Stomach (tissue), 9 donors: ENCODE results near the gene ZNF598. TPM values are rescaled to one million over a fixed set of nuclear protein-coding genes. Genes with fewer than 3 reads are reported as not detected.
A peak's percentile ranks its signal among the peaks of the same experiment; 100 is the strongest.

Experiments used
- DNase-seq, 2 donors: peaks; one replicate each; pipeline versions ENCODE4 v3.0.0 to v3.0.0-alpha.2; 2013 to 2019
- H3K27ac ChIP-seq, 5 donors: fragments of 200-600 bp in 4 of 5; sonication (generic) in 4 of 5; one replicate each; pipeline ENCODE4 v1.5.1; 2013 to 2019; ENCODE audit warnings: mild to moderate bottlenecking in 1 of 5, moderate library complexity in 1 of 5
- H3K27me3 ChIP-seq, 3 donors: fragments of 200-600 bp; sonication (generic); one replicate each; pipeline ENCODE4 v1.5.1; 2017 to 2019; ENCODE audit warnings: mixed run types in 1 of 3
- H3K36me3 ChIP-seq, 4 donors: fragments of 200-600 bp; sonication (generic); 1 replicate in 3 of 4; 2 replicates in 1 of 4; pipeline ENCODE4 v1.5.1; 2016 to 2019
- H3K4me1 ChIP-seq, 4 donors: fragments of 200-600 bp; sonication (generic); one replicate each; pipeline ENCODE4 v1.5.1; 2016 to 2019
- H3K4me3 ChIP-seq, 4 donors: fragments of 200-600 bp; sonication (generic) in 3 of 4; one replicate each; pipeline ENCODE4 v1.5.1; 2016 to 2019; ENCODE audit warnings: mild to moderate bottlenecking in 1 of 4
- H3K9me3 ChIP-seq, 4 donors: fragments of 200-600 bp; sonication (generic); one replicate each; pipeline ENCODE4 v1.5.1; 2016 to 2019
- EP300 ChIP-seq: sonication (generic); formaldehyde crosslinking; IDR thresholded peaks from one replicate; pipeline ENCODE4 v1.6.1; 2017; ENCODE audit warnings: antibody characterized with exemption
- POLR2A ChIP-seq, 4 donors: fragments of 450-650 bp; IDR thresholded peaks; one replicate each; pipeline ENCODE4 v1.6.1; 2016; ENCODE audit warnings: antibody characterized with exemption in 4 of 4, control low read depth in 2 of 4, mild to moderate bottlenecking in 1 of 4, moderate library complexity in 1 of 4
- POLR2AphosphoS5 ChIP-seq, 3 donors: sonication (generic); formaldehyde crosslinking; IDR thresholded peaks; one replicate each; pipeline ENCODE4 v1.6.1; 2016; ENCODE audit warnings: antibody characterized with exemption in 3 of 3
- WGBS, 5 donors: extraction: QIAGEN DNeasy Blood & Tissue Kit in 3 of 5; methylation state at CpG; one replicate each; pipeline versions ENCODE4 v1.1.5 to v1.1.7; 2013 to 2018; 5-methylcytosine and 5-hydroxymethylcytosine counted together
- intact Hi-C: fragments of 100-400 bp; cut with DNase I; formaldehyde crosslinking; loops from one replicate; pipeline ENCODE4 v1.15.1; 2023; ENCODE audit warnings: low total_unique reads
- polyA plus RNA-seq, 3 donors: library from polyadenylated mRNA; stranded (reverse); fragments of 200-250 nt; gene quantifications; one replicate each; pipeline ENCODE4 v1.2.3, GENCODE V29; 2013
- total RNA-seq, 5 donors: library from RNA; depleted of rRNA; stranded (reverse); fragments of >200 nt; gene quantifications; one replicate each; pipeline versions ENCODE4 v1.1.0 to v1.2.3, GENCODE V29; 2014 to 2016
- TF ChIP-seq, protein P1 (sequence below), 7 experiments: fragments of 450-650 bp in 4 of 7; fragments of 200-600 bp in 3 of 7; sonication (generic) in 3 of 7; IDR thresholded peaks; one replicate each; pipeline ENCODE4 v1.5.1; 2016 to 2019; ENCODE audit warnings: antibody characterized with exemption in 7 of 7, control low read depth in 2 of 7, mild to moderate bottlenecking in 1 of 7
- donor health status: healthy with polysubstance abuse.
- donor health status: Bipolar disorder and iron deficiency.
- donor health status: healthy.

Gene ZNF598
- total and polyA plus RNA-seq, 8 donors = 16.3 to 86.2 (median 26.2) TPM

- TF ChIP-seq, protein P1, sequence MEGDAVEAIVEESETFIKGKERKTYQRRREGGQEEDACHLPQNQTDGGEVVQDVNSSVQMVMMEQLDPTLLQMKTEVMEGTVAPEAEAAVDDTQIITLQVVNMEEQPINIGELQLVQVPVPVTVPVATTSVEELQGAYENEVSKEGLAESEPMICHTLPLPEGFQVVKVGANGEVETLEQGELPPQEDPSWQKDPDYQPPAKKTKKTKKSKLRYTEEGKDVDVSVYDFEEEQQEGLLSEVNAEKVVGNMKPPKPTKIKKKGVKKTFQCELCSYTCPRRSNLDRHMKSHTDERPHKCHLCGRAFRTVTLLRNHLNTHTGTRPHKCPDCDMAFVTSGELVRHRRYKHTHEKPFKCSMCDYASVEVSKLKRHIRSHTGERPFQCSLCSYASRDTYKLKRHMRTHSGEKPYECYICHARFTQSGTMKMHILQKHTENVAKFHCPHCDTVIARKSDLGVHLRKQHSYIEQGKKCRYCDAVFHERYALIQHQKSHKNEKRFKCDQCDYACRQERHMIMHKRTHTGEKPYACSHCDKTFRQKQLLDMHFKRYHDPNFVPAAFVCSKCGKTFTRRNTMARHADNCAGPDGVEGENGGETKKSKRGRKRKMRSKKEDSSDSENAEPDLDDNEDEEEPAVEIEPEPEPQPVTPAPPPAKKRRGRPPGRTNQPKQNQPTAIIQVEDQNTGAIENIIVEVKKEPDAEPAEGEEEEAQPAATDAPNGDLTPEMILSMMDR (IDR thresholded peaks at IDR 0.05) = no peak
- no peak for TF ChIP-seq POLR2A (IDR thresholded peaks at IDR 0.05)
- TF ChIP-seq EP300 = no peak
- TF ChIP-seq POLR2AphosphoS5 (IDR thresholded peaks at IDR 0.05) = peak in 2 of 3 donors; percentile 45 to 62
- DNase-seq = peak; percentile 57 to 82
- no peak overlapping the region for H3K4me3 ChIP-seq
- intact Hi-C loops = no loop called here
- H3K36me3 ChIP-seq = peaks cover 4 to 20% (median 11%) of the 10 kb centered on the region in 4 donors
- peaks cover 69 to 98% (median 93%) of the 10 kb centered on the region in 4 donors for H3K4me1 ChIP-seq
- 48 to 59% (median 51%) methylated on average over 16 to 22 of the region's 22 CpGs for WGBS, 5 donors
- H3K9me3 ChIP-seq = no peaks in the 10 kb centered on the region
- peak overlapping the region; percentile 83 to 95 (median 88) for H3K27ac ChIP-seq
- no peaks in the 10 kb centered on the region for H3K27me3 ChIP-seq
Observed at GRCh38 chr16:2042171-2042985, 32.8 kb upstream of the ZNF598 start.

- Histone ChIP-seq H3K27ac (peak overlapping the region; percentile 83 to 95 (median 88)), H3K9me3 (no peaks in the 10 kb centered on the region), H3K4me3 (no peak overlapping the region), H3K27me3 (no peaks in the 10 kb centered on the region), H3K36me3 (peaks cover 11 to 25% (median 19%) of the 10 kb centered on the region in 4 donors), H3K4me1 (peaks cover 70 to 98% (median 93%) of the 10 kb centered on the region in 4 donors)
- intact Hi-C loops = no loop called here
- peak; percentile 51 to 88 for DNase-seq
- TF ChIP-seq POLR2AphosphoS5 (IDR thresholded peaks at IDR 0.05) = peak in 2 of 3 donors; percentile 30 to 49
- TF ChIP-seq, protein P1 (IDR thresholded peaks at IDR 0.05) = no peak
- 40 to 66% (median 48%) methylated on average over 12 to 20 of the region's 20 CpGs for WGBS, 5 donors
Observed at GRCh38 chr16:2040787-2041522, 31.3 kb upstream of the ZNF598 start.

DNA sequence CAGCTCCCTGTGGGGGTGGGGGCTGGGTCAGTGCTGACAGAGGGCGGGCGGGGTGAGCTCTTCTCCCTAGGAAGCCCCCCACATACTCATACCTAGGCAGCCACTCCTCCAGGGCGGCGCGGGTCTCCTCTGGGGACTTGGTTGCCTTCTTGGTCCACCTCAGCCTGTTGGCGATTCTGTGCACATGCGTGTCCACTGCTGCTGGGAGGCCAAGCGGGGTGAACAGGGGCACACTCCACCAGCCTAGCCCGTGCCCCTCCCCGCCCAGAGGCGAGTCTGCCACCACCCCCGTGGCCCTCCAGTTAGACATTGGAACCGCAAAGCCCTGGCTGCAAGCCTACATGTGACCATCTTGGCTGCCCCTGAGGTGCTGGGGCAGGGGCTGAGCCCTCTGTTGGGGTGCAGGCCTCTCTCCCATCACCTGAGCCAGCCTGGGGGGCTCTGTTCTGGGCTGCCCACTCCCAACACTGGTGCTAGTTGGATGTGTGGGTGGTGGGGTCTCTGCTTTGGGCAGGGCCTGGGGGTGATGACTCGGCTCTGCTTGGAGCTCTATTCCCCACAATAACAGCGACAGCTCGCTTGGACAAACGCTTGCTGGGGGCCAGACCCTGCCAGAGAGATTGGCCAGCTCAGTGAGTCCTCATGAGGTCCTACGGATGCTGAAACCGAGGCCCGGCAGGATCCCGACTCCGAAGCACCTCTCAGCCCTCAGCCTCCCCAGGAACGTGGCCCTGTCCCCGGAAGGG, 30.6 kb upstream of the ZNF598 start:
- Histone ChIP-seq H3K27ac (peak overlapping the region; percentile 83 to 95 (median 88)), H3K4me1 (peaks cover 77 to 100% (median 97%) of the 10 kb centered on the region in 4 donors), H3K9me3 (no peaks in the 10 kb centered on the region), H3K27me3 (no peaks in the 10 kb centered on the region), H3K36me3 (peaks cover 11 to 25% (median 19%) of the 10 kb centered on the region in 4 donors), H3K4me3 (peak overlapping the region in 1 of 4 donors; percentile 29)
- TF ChIP-seq POLR2A (IDR thresholded peaks at IDR 0.05) = no peak
- intact Hi-C loops = no loop called here
- peak in 1 of 2 donors; percentile 48 for DNase-seq
- WGBS, 5 donors = 59 to 75% (median 65%) methylated on average over 10 to 24 of the region's 24 CpGs

GRCh38 chr16:2039274-2040031, 29.8 kb upstream of the ZNF598 start:
- H3K27ac ChIP-seq = peak overlapping the region; percentile 83 to 95 (median 88)
- H3K4me3 ChIP-seq = peak overlapping the region in 1 of 4 donors; percentile 29
- TF ChIP-seq EP300 = no peak
- peak; percentile 25 to 72 (median 55) for TF ChIP-seq POLR2AphosphoS5 (IDR thresholded peaks at IDR 0.05)
- no peaks in the 10 kb centered on the region for H3K9me3 ChIP-seq
- peaks cover 11 to 21% (median 19%) of the 10 kb centered on the region in 4 donors for H3K36me3 ChIP-seq
- 14 to 38% (median 29%) methylated on average over 22 to 29 of the region's 29 CpGs for WGBS, 5 donors
- DNase-seq = peak; percentile 83 to 96
- H3K4me1 ChIP-seq = peaks cover 84 to 100% (median 98%) of the 10 kb centered on the region in 4 donors
- intact Hi-C loops = no loop called here
- H3K27me3 ChIP-seq = no peaks in the 10 kb centered on the region
